ENCODE measurements around the gene ATP2A3. TPM values are rescaled to one million over a fixed set of nuclear protein-coding genes. Genes with fewer than 3 reads are reported as not detected.

The ATP2A3 gene
- total and polyA plus RNA-seq, 2 experiments from 2014 or later = 2.2 to 4.1 TPM

DNA sequence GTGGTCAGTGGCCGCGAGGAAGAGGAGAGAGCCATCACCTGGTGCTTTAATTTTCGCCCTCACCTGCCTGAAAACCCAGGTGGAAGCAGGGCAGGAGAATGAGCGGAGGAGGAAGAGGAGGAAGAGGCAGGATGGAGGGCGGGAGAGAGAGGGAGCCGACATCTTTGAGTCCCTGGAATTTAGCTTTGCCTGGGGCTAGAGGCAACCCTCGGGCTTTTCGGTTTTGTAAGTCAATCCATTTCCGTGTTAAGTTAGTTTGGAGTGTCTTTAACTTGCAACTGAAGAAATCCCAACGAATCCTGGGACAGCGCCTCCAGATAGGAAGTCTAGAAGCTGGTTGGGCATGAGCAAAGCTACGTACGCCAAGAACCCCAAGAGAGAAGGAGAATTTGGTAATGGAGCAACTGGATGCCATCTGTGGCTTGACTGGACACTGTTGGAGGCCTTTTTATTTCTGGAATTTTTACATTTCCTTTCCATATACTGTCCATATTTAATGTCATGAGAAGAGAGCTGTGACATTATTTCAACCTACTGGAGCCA, 36.9 kb upstream of the ATP2A3 start:
- H3K4me1 ChIP-seq (ENCODE audit: insufficient read depth) = peaks cover 15% of the 10 kb centered on the region
- TF ChIP-seq, protein P1, sequence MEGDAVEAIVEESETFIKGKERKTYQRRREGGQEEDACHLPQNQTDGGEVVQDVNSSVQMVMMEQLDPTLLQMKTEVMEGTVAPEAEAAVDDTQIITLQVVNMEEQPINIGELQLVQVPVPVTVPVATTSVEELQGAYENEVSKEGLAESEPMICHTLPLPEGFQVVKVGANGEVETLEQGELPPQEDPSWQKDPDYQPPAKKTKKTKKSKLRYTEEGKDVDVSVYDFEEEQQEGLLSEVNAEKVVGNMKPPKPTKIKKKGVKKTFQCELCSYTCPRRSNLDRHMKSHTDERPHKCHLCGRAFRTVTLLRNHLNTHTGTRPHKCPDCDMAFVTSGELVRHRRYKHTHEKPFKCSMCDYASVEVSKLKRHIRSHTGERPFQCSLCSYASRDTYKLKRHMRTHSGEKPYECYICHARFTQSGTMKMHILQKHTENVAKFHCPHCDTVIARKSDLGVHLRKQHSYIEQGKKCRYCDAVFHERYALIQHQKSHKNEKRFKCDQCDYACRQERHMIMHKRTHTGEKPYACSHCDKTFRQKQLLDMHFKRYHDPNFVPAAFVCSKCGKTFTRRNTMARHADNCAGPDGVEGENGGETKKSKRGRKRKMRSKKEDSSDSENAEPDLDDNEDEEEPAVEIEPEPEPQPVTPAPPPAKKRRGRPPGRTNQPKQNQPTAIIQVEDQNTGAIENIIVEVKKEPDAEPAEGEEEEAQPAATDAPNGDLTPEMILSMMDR (IDR thresholded peaks at IDR 0.05; ENCODE audit: poor library complexity) = no peak
- TF ChIP-seq EZH2 (IDR thresholded peaks at IDR 0.05; ENCODE audit: borderline replicate concordance) = no peak
- no peak for TF ChIP-seq EZH2phosphoT487 (IDR thresholded peaks at IDR 0.05; ENCODE audit: low read depth, severe bottlenecking, unreplicated experiment)
- H3K27ac ChIP-seq = no peak overlapping the region
- WGBS (ENCODE audit: low lambda C conversion rate, missing lambda C conversion rate) = 81% methylated on average over 13 of the region's 13 CpGs
- no peaks in the 10 kb centered on the region for H3K9me2 ChIP-seq (replicated peaks; ENCODE audit: insufficient read depth)
- H4K20me1 ChIP-seq (ENCODE audit: insufficient read depth, poor library complexity, severe bottlenecking) = no peaks in the 10 kb centered on the region
- H2AFZ ChIP-seq = no peak overlapping the region
- no peak overlapping the region for H3K4me3 ChIP-seq
- no peak for DNase-seq (ENCODE audit: low spot score)
- no peaks in the 10 kb centered on the region for H3K79me2 ChIP-seq
- no peaks in the 10 kb centered on the region for H3K27me3 ChIP-seq
- H3K4me2 ChIP-seq = no peak overlapping the region
- H3K36me3 ChIP-seq (replicated peaks; ENCODE audit: insufficient read depth, low read depth) = no peaks in the 10 kb centered on the region
- no peaks in the 10 kb centered on the region for H3K9me3 ChIP-seq (ENCODE audit: low read depth)

- H4K20me1 ChIP-seq (ENCODE audit: insufficient read depth, poor library complexity, severe bottlenecking) = no peaks in the 10 kb centered on the region
- WGBS (ENCODE audit: low lambda C conversion rate, missing lambda C conversion rate) = 93% methylated on average over 4 of the region's 4 CpGs
- TF ChIP-seq EZH2 (IDR thresholded peaks at IDR 0.05; ENCODE audit: borderline replicate concordance) (no peak), EZH2phosphoT487 (IDR thresholded peaks at IDR 0.05; ENCODE audit: low read depth, severe bottlenecking, unreplicated experiment) (no peak)
- TF ChIP-seq, protein P1 (IDR thresholded peaks at IDR 0.05; ENCODE audit: poor library complexity) = no peak
- H3K27ac ChIP-seq = no peak overlapping the region
- H3K79me2 ChIP-seq = no peaks in the 10 kb centered on the region
- H3K36me3 ChIP-seq (replicated peaks; ENCODE audit: insufficient read depth, low read depth) = no peaks in the 10 kb centered on the region
- DNase-seq (ENCODE audit: low spot score) = no peak
- no peaks in the 10 kb centered on the region for H3K27me3 ChIP-seq
- no peaks in the 10 kb centered on the region for H3K9me3 ChIP-seq (ENCODE audit: low read depth)
- H3K9me2 ChIP-seq (replicated peaks; ENCODE audit: insufficient read depth) = no peaks in the 10 kb centered on the region
- H3K4me3 ChIP-seq = no peak overlapping the region
- peaks cover 4% of the 10 kb centered on the region for H3K4me1 ChIP-seq (ENCODE audit: insufficient read depth)
- no peak overlapping the region for H2AFZ ChIP-seq
- H3K4me2 ChIP-seq = no peak overlapping the region
Observed at GRCh38 chr17:3998436-3998835, 34.2 kb upstream of the ATP2A3 start.

DNA sequence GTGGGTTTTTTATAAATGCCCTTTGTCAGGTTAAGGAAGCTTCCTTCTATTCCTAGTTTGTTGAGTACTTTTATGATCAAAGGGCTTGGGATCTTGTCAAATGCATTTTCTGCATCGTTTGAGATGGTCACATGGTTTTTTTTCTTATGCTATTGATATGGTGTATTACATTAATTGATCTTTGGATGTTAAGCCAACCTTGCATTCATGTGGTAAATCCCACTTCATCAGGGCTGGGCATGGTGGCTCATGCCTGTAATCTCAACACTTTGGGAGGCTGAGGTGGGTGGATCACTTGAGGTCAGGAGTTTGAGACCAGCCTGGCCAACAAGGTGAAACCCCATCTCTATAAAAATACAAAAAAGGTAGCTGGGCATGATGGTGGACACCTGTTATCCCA, 30.8 kb upstream of the ATP2A3 start:
- 74% methylated on average over 1 of the region's 1 CpG for WGBS (ENCODE audit: low lambda C conversion rate, missing lambda C conversion rate)
- Histone ChIP-seq H3K4me3 (no peak overlapping the region), H3K4me1 (ENCODE audit: insufficient read depth) (no peaks in the 10 kb centered on the region), H2AFZ (no peak overlapping the region), H3K36me3 (replicated peaks; ENCODE audit: insufficient read depth, low read depth) (no peaks in the 10 kb centered on the region), H3K4me2 (no peak overlapping the region), H3K27ac (no peak overlapping the region), H4K20me1 (ENCODE audit: insufficient read depth, poor library complexity, severe bottlenecking) (no peaks in the 10 kb centered on the region), H3K79me2 (no peaks in the 10 kb centered on the region), H3K9me2 (replicated peaks; ENCODE audit: insufficient read depth) (no peaks in the 10 kb centered on the region), H3K9me3 (ENCODE audit: low read depth) (no peaks in the 10 kb centered on the region), H3K27me3 (no peaks in the 10 kb centered on the region)
- TF ChIP-seq, protein P1 (IDR thresholded peaks at IDR 0.05; ENCODE audit: poor library complexity) = no peak
- no peak for TF ChIP-seq EZH2 (IDR thresholded peaks at IDR 0.05; ENCODE audit: borderline replicate concordance)
- no peak for TF ChIP-seq EZH2phosphoT487 (IDR thresholded peaks at IDR 0.05; ENCODE audit: low read depth, severe bottlenecking, unreplicated experiment)
- no peak for DNase-seq (ENCODE audit: low spot score)

DNA sequence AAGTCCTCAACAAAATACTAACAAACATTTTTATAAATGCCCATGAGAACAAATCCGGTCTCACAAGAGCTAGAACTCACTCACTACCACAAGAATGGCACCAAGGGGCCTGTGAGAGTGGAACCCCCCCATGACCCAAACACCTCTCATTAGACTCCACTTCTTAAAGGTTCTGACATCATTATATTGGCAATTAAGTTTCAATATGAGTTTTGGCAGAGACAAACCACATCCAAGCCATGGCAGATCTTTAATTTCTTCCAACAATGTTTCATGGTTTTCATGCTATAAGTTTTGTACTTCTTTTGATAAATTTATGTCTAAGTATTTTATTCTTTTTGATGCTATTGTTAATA, 30.0 kb upstream of the ATP2A3 start:
- no peak overlapping the region for H3K27ac ChIP-seq
- no peaks in the 10 kb centered on the region for H3K4me1 ChIP-seq (ENCODE audit: insufficient read depth)
- H3K9me2 ChIP-seq (replicated peaks; ENCODE audit: insufficient read depth) = no peaks in the 10 kb centered on the region
- no peaks in the 10 kb centered on the region for H3K79me2 ChIP-seq
- 81% methylated on average over 1 of the region's 1 CpG for WGBS (ENCODE audit: low lambda C conversion rate, missing lambda C conversion rate)
- H4K20me1 ChIP-seq (ENCODE audit: insufficient read depth, poor library complexity, severe bottlenecking) = no peaks in the 10 kb centered on the region
- no peak overlapping the region for H3K4me3 ChIP-seq
- no peaks in the 10 kb centered on the region for H3K27me3 ChIP-seq
- no peak overlapping the region for H2AFZ ChIP-seq
- no peak overlapping the region for H3K4me2 ChIP-seq
- H3K9me3 ChIP-seq (ENCODE audit: low read depth) = no peaks in the 10 kb centered on the region
- no peak for DNase-seq (ENCODE audit: low spot score)
- TF ChIP-seq EZH2 (IDR thresholded peaks at IDR 0.05; ENCODE audit: borderline replicate concordance) = no peak
- TF ChIP-seq, protein P1 (IDR thresholded peaks at IDR 0.05; ENCODE audit: poor library complexity) = no peak
- no peak for TF ChIP-seq EZH2phosphoT487 (IDR thresholded peaks at IDR 0.05; ENCODE audit: low read depth, severe bottlenecking, unreplicated experiment)
- H3K36me3 ChIP-seq (replicated peaks; ENCODE audit: insufficient read depth, low read depth) = no peaks in the 10 kb centered on the region

Data from hepatocyte (in vitro differentiated cells).